Purkinje cell (primary cell): ENCODE results near the gene GABRG2. TPM values are rescaled to one million over a fixed set of nuclear protein-coding genes. Genes with fewer than 3 reads are reported as not detected.

ENCODE experiments used
- polyA plus RNA-seq: library from polyadenylated mRNA; unstranded; fragments of >200 nt; fragmentation: Nextera tagmentation; gene quantifications from 2 replicates; pipeline ENCODE4 v1.2.1, GENCODE V29; 2014

Gene GABRG2
- 568 and 584 TPM in 2 replicates for polyA plus RNA-seq

DNA sequence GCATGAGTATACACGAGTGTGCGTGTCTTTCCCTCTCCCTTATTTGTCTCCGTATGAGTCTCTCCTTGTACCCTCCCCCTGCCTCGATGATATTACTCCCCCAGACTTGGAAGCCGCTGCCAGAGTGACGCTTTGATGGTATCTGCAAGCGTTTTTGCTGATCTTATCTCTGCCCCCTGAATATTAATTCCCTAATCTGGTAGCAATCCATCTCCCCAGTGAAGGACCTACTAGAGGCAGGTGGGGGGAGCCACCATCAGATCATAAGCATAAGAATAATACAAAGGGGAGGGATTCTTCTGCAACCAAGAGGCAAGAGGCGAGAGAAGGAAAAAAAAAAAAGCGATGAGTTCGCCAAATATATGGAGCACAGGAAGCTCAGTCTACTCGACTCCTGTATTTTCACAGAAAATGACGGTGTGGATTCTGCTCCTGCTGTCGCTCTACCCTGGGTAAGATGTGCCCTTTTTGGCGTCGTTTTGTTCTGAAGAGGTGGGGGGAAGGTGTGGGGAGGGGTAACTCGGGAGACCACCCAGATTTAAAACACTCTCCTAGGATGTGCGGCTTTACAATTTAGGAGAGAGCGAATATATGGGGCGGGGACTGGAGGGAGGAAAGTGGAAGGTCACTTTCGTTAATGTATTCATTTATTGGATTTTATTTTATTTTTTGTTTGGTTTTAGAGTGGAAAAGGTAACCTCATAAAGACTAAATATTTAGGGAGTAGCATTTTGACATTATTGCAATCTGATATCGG is at the start of gene GABRG2:
Gene GABRG2, plus strand, starts transcription at position 119 of the 757 bp plus-strand sequence. Its CDS starts 227 bp downstream, at position 346.

Other genes with a start within 250 kb of the GABRG2 start
- 1,009 and 1,123 TPM in 2 replicates for gene GABRA1, start 219.7 kb upstream of the GABRG2 start, polyA plus RNA-seq